Measurements from ENCODE around the gene ATP8A2.

GRCh38 chr13:25922376-25922775 lies 550.6 kb downstream of the ATP8A2 start:
- no peak for TF ChIP-seq CTCF (IDR thresholded peaks at IDR 0.05 in 4 of 5, conservative IDR thresholded peaks at IDR 0.05 in 1 of 5)
- no peak for TF ChIP-seq POLR2A (IDR thresholded peaks at IDR 0.05)
